Measurements from ENCODE around the gene IL1RL1.

GRCh38 chr2:102335871-102336366 is 24.6 kb downstream of the IL1RL1 start:
- TF ChIP-seq, protein P1, sequence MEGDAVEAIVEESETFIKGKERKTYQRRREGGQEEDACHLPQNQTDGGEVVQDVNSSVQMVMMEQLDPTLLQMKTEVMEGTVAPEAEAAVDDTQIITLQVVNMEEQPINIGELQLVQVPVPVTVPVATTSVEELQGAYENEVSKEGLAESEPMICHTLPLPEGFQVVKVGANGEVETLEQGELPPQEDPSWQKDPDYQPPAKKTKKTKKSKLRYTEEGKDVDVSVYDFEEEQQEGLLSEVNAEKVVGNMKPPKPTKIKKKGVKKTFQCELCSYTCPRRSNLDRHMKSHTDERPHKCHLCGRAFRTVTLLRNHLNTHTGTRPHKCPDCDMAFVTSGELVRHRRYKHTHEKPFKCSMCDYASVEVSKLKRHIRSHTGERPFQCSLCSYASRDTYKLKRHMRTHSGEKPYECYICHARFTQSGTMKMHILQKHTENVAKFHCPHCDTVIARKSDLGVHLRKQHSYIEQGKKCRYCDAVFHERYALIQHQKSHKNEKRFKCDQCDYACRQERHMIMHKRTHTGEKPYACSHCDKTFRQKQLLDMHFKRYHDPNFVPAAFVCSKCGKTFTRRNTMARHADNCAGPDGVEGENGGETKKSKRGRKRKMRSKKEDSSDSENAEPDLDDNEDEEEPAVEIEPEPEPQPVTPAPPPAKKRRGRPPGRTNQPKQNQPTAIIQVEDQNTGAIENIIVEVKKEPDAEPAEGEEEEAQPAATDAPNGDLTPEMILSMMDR (IDR thresholded peaks at IDR 0.05; ENCODE audit: poor library complexity, severe bottlenecking) = no peak
- no peak for TF ChIP-seq POLR2AphosphoS5 (IDR thresholded peaks at IDR 0.05)
- TF ChIP-seq REST (IDR thresholded peaks at IDR 0.05; ENCODE audit: borderline replicate concordance) = no peak
- TF ChIP-seq RAD21 (conservative IDR thresholded peaks at IDR 0.05) = no peak
